Mesodermal cell (in vitro differentiated cells): Measurements from ENCODE around the gene ZNF747.
"Not testable (repeated sequence)": the region's sequence is repeated elsewhere in the genome, so short reads cannot be mapped to it uniquely, and the experiment has no call there.

Experiments used
- H3K27ac ChIP-seq: 2 replicates; pipeline ENCODE4 v1.7.0; 2013; ENCODE audit warnings: mild to moderate bottlenecking, low read depth, low read length, moderate library complexity; ENCODE audit not compliant: severe bottlenecking
- H3K36me3 ChIP-seq: 2 replicates; pipeline ENCODE4 v1.7.1; 2013; ENCODE audit warnings: mild to moderate bottlenecking, low read length, moderate library complexity; ENCODE audit not compliant: control insufficient read depth, insufficient read depth
- H3K4me1 ChIP-seq: one replicate; pipeline ENCODE4 v1.7.1; 2013; ENCODE audit warnings: mild to moderate bottlenecking, low read length; ENCODE audit not compliant: insufficient read depth, control insufficient read depth, poor library complexity, severe bottlenecking
- H3K4me3 ChIP-seq: 2 replicates; pipeline ENCODE4 v1.7.0; 2013; ENCODE audit warnings: low read length, control low read depth, mild to moderate bottlenecking; ENCODE audit not compliant: insufficient read depth, poor library complexity, severe bottlenecking; ENCODE audit errors: extremely low read depth
- H3K9me3 ChIP-seq: 2 replicates; pipeline ENCODE4 v1.7.1; 2013; ENCODE audit warnings: mild to moderate bottlenecking, low read length, moderate library complexity; ENCODE audit not compliant: control insufficient read depth
- WGBS, 2 experiments: methylation state at CpG; one replicate each; pipeline ENCODE4 v1.1.5; 2013; ENCODE audit warnings: missing lambda C conversion rate in 2 of 2; ENCODE audit not compliant: insufficient coverage in 2 of 2; 5-methylcytosine and 5-hydroxymethylcytosine counted together

ZNF747 gene

DNA sequence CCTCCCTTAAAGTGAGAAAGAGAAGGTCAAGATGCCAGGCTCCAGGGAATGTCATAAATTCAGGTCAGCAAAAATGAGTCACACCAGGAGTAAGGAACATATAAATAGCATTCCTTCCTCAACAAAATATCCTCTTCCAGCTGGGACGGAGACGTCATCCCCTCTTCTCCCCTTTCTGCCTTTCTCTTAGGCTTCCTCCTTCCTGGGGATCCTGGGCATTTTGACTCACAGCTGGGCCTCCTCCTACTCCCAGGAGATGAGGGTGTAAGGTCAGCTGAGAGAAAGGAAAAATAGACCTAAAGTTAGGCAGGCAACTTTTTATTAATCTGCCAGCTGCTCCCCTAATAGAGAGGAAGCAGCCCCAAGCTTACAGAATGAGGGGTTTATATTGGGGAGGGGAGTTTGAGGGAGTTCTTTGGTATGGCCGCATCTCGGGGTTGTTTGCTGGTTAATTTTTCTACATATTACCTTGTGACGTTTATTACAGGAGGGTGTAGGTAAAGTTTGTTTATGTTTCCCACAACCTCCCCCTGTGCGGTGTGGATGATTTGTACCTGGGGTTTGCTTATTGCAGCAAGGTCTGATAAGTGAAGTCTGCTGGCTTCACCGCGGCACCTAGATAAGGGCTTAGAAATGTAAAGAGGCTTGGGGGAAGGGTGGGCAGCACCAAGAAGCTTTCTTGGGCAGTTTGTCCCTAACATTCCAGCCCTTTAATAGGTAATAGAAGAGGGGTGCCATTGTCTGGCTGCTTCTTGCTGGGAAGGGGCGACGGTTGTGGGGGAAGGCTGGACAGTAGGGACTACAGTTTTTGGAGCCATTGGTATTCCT, 7.1 kb upstream of the ZNF747 start:
- WGBS, 2 experiments: 18 to 29% methylated on average over 4 of the region's 10 CpGs
- peaks cover 24% of the 10 kb centered on the region for H3K4me1 ChIP-seq
- H3K9me3 ChIP-seq: no peaks in the 10 kb centered on the region
- H3K27ac ChIP-seq: peak overlapping the region; percentile 80
- H3K4me3 ChIP-seq: no peak overlapping the region
- H3K36me3 ChIP-seq: peaks cover 4% of the 10 kb centered on the region

GRCh38 chr16:30540916-30541464, 6.3 kb upstream of the ZNF747 start:
- Histone ChIP-seq H3K27ac (peak overlapping the region; percentile 80), H3K4me1 (peaks cover 26% of the 10 kb centered on the region)
- not testable (repeated sequence) for H3K36me3 ChIP-seq, H3K4me3 ChIP-seq, H3K9me3 ChIP-seq
- 95 to 100% methylated on average over 6 to 8 of the region's 9 CpGs for WGBS, 2 experiments

DNA sequence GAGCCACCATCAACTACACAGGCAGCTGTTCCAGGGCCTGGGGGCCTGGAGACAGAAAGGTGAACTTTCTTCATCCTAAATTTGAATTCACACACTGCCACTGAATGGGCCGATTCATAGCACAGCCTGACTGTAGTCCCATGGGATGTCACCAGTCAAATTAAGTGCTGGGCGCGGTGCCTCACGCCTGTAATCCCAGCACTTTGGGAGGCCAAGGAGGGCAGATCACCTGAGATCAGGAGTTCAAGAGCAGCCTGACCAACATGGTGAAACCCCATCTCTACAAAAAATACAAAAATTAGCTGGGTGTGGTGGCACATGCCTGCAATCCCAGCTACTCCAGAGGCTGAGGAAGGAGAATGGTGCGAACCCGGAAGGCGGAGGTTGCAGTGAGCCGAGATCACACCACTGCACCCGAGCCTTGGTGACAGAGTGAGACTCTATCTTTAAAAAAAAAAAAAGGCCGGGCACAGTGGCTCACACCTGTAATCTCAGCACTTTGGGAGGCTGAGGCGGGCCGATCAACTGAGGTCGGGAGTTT, 5.4 kb upstream of the ZNF747 start:
- not testable (repeated sequence) for H3K36me3 ChIP-seq, H3K4me3 ChIP-seq, H3K9me3 ChIP-seq, H3K27ac ChIP-seq
- 88 to 97% methylated on average over 4 to 10 of the region's 13 CpGs for WGBS, 2 experiments
- H3K4me1 ChIP-seq: peaks cover 27% of the 10 kb centered on the region

- 92 to 98% methylated on average over 7 of the region's 8 CpGs for WGBS, 2 experiments
These were observed 4.6 kb upstream of the ZNF747 start for GRCh38 chr16:30539000-30539964.

GRCh38 chr16:30536391-30537024, 1.9 kb upstream of the ZNF747 start:
- peaks cover 18% of the 10 kb centered on the region for H3K4me1 ChIP-seq
- not testable (repeated sequence) for H3K27ac ChIP-seq, H3K9me3 ChIP-seq
- H3K36me3 ChIP-seq: peaks cover 19% of the 10 kb centered on the region
- 87 to 96% methylated on average over 8 to 11 of the region's 13 CpGs for WGBS, 2 experiments
- H3K4me3 ChIP-seq: peak overlapping the region; percentile 56

More at GRCh38 chr16:30539000-30539964, 4.6 kb upstream of the ZNF747 start:
- H3K4me3 ChIP-seq: no peak overlapping the region
- peaks cover 6% of the 10 kb centered on the region for H3K36me3 ChIP-seq
- no peak overlapping the region for H3K27ac ChIP-seq
- no peaks in the 10 kb centered on the region for H3K9me3 ChIP-seq
- peaks cover 27% of the 10 kb centered on the region for H3K4me1 ChIP-seq

- Histone ChIP-seq H3K4me1 (peaks cover 12% of the 10 kb centered on the region), H3K4me3 (peak overlapping the region; percentile 56), H3K27ac (peak overlapping the region; percentile 54), H3K36me3 (peaks cover 26% of the 10 kb centered on the region), H3K9me3 (no peaks in the 10 kb centered on the region)
- 39 to 50% methylated on average over 9 to 12 of the region's 12 CpGs for WGBS, 2 experiments
These were observed 1.1 kb upstream of the ZNF747 start for GRCh38 chr16:30535777-30536190.

DNA sequence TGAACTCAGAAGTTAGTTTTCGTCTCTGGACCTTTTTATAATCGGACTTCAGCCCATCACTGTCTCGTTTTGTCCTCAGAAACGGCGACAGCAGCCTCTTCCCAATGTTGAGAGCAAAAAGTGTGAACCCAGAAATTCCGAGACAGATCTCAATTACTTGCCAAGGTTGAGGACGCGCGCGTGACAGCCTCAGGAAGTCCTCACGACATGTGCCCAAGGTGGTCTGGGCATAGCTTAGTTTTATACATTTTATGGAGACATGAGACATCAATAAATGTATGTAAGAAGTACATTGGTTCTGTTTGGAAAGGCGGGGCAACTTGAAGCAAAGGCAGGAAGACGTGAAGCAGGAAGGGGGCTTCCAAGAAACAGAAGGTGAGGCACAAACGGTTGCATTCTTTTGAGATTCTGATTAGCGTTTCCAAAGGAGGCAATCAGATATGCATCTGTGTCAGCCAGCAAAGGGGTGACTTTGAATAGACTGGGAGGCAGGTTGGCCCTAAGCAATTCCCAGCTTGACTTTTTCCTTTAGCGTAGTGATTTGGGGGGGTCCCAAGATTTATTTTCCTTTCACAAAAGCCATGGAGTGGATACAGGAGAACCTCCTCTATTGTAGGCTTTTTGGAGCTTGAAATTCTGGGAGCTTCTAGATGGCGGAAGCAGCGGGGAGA, 583 bp upstream of the ZNF747 start:
- 2 to 7% methylated on average over 14 to 16 of the region's 18 CpGs for WGBS, 2 experiments
- no peaks in the 10 kb centered on the region for H3K9me3 ChIP-seq
- H3K4me1 ChIP-seq: peaks cover 12% of the 10 kb centered on the region
- peak overlapping the region; percentile 56 for H3K4me3 ChIP-seq
- peaks cover 30% of the 10 kb centered on the region for H3K36me3 ChIP-seq
- peak overlapping the region; percentile 54 for H3K27ac ChIP-seq

GRCh38 chr16:30533748-30534367, 800 bp downstream of the ZNF747 start:
- Histone ChIP-seq H3K9me3 (no peaks in the 10 kb centered on the region), H3K27ac (peak overlapping the region; percentile 29), H3K4me3 (peak overlapping the region; percentile 56), H3K36me3 (peaks cover 30% of the 10 kb centered on the region), H3K4me1 (peaks cover 12% of the 10 kb centered on the region)
- WGBS, 2 experiments: 25 to 40% methylated on average over 17 to 21 of the region's 29 CpGs

DNA sequence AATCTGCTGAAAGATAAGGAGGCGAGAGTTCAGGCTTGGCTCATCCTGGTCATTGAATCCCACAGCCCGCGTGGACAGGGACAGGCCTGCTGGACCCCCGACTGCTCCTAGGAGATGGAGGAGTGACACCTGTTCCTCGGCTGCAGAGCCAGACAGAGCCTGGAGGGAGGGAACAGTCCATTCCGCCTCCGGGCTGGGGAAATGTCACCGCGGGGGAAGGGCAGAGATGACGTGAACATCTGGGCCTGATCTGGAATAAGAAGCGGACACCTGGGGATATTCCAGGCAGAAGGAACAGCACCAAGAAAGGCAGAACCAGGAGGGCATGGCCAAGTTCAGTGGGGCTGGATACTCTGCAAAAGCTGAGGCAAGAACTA, 1.5 kb downstream of the ZNF747 start:
- WGBS, 2 experiments: 85 to 90% methylated on average over 11 of the region's 11 CpGs
- Histone ChIP-seq H3K9me3 (no peaks in the 10 kb centered on the region), H3K27ac (no peak overlapping the region), H3K36me3 (peaks cover 30% of the 10 kb centered on the region), H3K4me3 (no peak overlapping the region), H3K4me1 (peaks cover 12% of the 10 kb centered on the region)
